ENCODE results near the gene UNC45B.
"Not testable (repeated sequence)": the region's sequence is repeated elsewhere in the genome, so short reads cannot be mapped to it uniquely, and the experiment has no call there.

Gene UNC45B

DNA sequence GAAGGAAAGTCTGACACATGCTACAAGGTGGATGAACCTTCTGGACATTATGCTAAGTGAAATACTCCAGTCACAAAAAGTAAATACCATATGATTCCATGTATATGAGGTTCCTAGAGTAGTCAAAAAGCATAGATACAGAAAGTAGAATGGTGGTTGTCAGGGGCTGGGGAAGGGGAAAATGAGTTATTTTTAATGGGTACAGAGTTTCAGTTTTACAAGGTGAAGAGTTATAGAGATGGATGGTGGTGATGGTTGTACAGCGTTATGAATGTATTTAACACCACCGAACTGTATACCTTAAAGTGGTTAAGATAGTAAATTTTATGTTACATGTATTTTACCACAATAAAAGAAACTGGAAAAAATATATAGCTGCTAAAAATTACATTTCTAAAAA, 45.9 kb upstream of the UNC45B start:
- H3K36me3 ChIP-seq (ENCODE audit: low read length), result 0 out of 2 replicates have a peak, but pooled peaks cover 6% of the 10 kb centered on the region
- H3K4me2 ChIP-seq (ENCODE audit: low read depth, low read length, poor library complexity, severe bottlenecking), result no peak overlapping the region
- H3K9me3 ChIP-seq (ENCODE audit: insufficient read depth, low read length), result no peaks in the 10 kb centered on the region
- H3K79me2 ChIP-seq (ENCODE audit: insufficient read depth, low read length), result no peaks in the 10 kb centered on the region
- no peaks in the 10 kb centered on the region for H3K9me2 ChIP-seq (replicated peaks; ENCODE audit: insufficient read depth, low read length)
- H3K4me3 ChIP-seq (ENCODE audit: insufficient read depth, low read length, poor library complexity, severe bottlenecking), result no peak overlapping the region
- no peak overlapping the region for H3K9ac ChIP-seq (ENCODE audit: low read length)
- H2AFZ ChIP-seq (ENCODE audit: low read depth, low read length, severe bottlenecking), result no peak overlapping the region
- no peaks in the 10 kb centered on the region for H3F3A ChIP-seq (ENCODE audit: insufficient read depth)
- H3K27ac ChIP-seq (ENCODE audit: low read depth, low read length), result no peak overlapping the region
- no peaks in the 10 kb centered on the region for H4K20me1 ChIP-seq (ENCODE audit: low read depth, low read length)
- H3K27me3 ChIP-seq (ENCODE audit: low read length), result no peaks in the 10 kb centered on the region
- TF ChIP-seq CTCF (IDR thresholded peaks at IDR 0.05; ENCODE audit: insufficient read depth, low read length, poor library complexity, severe bottlenecking), result no peak
- TF ChIP-seq EZH2phosphoT487 (conservative IDR thresholded peaks at IDR 0.05; ENCODE audit: low read length), result no peak

DNA sequence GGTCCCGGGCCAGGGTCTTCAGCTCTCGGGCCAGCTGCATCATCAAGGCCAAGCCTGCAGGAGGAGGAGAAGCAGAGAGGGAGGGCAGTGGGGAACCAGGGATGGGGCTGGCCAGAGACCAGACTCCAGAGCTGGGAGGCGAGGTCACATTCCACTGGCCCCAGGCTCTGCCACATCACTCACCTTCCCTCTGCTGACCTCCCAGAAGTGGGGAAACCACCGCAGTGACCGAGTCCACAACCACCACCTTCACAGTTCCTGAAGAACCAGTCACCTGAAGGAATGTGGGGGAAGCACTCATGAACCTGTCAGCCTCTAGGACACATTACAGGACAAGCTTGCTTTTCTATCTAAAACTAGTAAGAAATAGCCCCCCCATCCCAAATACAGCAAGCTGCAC, 44.3 kb upstream of the UNC45B start:
- H3K9me3 ChIP-seq (ENCODE audit: insufficient read depth, low read length), result no peaks in the 10 kb centered on the region
- H3K36me3 ChIP-seq (ENCODE audit: low read length), result 0 out of 2 replicates have a peak, but pooled peaks cover 6% of the 10 kb centered on the region

GRCh38 chr17:35104844-35105450, 42.7 kb upstream of the UNC45B start:
- H3K27me3 ChIP-seq (ENCODE audit: low read length), result no peaks in the 10 kb centered on the region
- H3K4me2 ChIP-seq (ENCODE audit: low read depth, low read length, poor library complexity, severe bottlenecking), result no peak overlapping the region
- no peak overlapping the region for H3K9ac ChIP-seq (ENCODE audit: low read length)
- H3F3A ChIP-seq (ENCODE audit: insufficient read depth), result no peaks in the 10 kb centered on the region
- H2AFZ ChIP-seq (ENCODE audit: low read depth, low read length, severe bottlenecking), result no peak overlapping the region
- no peaks in the 10 kb centered on the region for H3K9me2 ChIP-seq (replicated peaks; ENCODE audit: insufficient read depth, low read length)
- no peak overlapping the region for H3K27ac ChIP-seq (ENCODE audit: low read depth, low read length)
- peaks cover 13% of the 10 kb centered on the region; the same call in 1 of the 2 replicates for H3K79me2 ChIP-seq (ENCODE audit: insufficient read depth, low read length)
- 0 out of 2 replicates have a peak, but pooled peaks cover 6% of the 10 kb centered on the region for H3K36me3 ChIP-seq (ENCODE audit: low read length)
- no peak overlapping the region for H3K4me3 ChIP-seq (ENCODE audit: insufficient read depth, low read length, poor library complexity, severe bottlenecking)
- no peaks in the 10 kb centered on the region for H3K9me3 ChIP-seq (ENCODE audit: insufficient read depth, low read length)
- TF ChIP-seq EZH2phosphoT487 (conservative IDR thresholded peaks at IDR 0.05; ENCODE audit: low read length) (no peak), CTCF (IDR thresholded peaks at IDR 0.05; ENCODE audit: insufficient read depth, low read length, poor library complexity, severe bottlenecking) (no peak)
- no peaks in the 10 kb centered on the region for H4K20me1 ChIP-seq (ENCODE audit: low read depth, low read length)

More for the DNA sequence above, 44.3 kb upstream of the UNC45B start:
- Histone ChIP-seq H3K79me2 (ENCODE audit: insufficient read depth, low read length) (0 out of 2 replicates have a peak, but pooled peaks cover 4% of the 10 kb centered on the region), H3F3A (ENCODE audit: insufficient read depth) (no peaks in the 10 kb centered on the region), H2AFZ (ENCODE audit: low read depth, low read length, severe bottlenecking) (no peak overlapping the region), H3K27ac (ENCODE audit: low read depth, low read length) (no peak overlapping the region), H4K20me1 (ENCODE audit: low read depth, low read length) (no peaks in the 10 kb centered on the region), H3K27me3 (ENCODE audit: low read length) (no peaks in the 10 kb centered on the region), H3K4me3 (ENCODE audit: insufficient read depth, low read length, poor library complexity, severe bottlenecking) (no peak overlapping the region), H3K9me2 (replicated peaks; ENCODE audit: insufficient read depth, low read length) (no peaks in the 10 kb centered on the region), H3K4me2 (ENCODE audit: low read depth, low read length, poor library complexity, severe bottlenecking) (no peak overlapping the region), H3K9ac (ENCODE audit: low read length) (no peak overlapping the region)
- no peak for TF ChIP-seq EZH2phosphoT487 (conservative IDR thresholded peaks at IDR 0.05; ENCODE audit: low read length)
- no peak for TF ChIP-seq CTCF (IDR thresholded peaks at IDR 0.05; ENCODE audit: insufficient read depth, low read length, poor library complexity, severe bottlenecking)

- not testable (repeated sequence) for H3K36me3 ChIP-seq (ENCODE audit: low read length); H4K20me1 ChIP-seq (ENCODE audit: low read depth, low read length); H3K27ac ChIP-seq (ENCODE audit: low read depth, low read length); H3K27me3 ChIP-seq (ENCODE audit: low read length); H3K9me2 ChIP-seq (replicated peaks; ENCODE audit: insufficient read depth, low read length); H3F3A ChIP-seq (ENCODE audit: insufficient read depth); H3K9me3 ChIP-seq (ENCODE audit: insufficient read depth, low read length); H3K4me2 ChIP-seq (ENCODE audit: low read depth, low read length, poor library complexity, severe bottlenecking); H3K9ac ChIP-seq (ENCODE audit: low read length); H3K4me3 ChIP-seq (ENCODE audit: insufficient read depth, low read length, poor library complexity, severe bottlenecking); H2AFZ ChIP-seq (ENCODE audit: low read depth, low read length, severe bottlenecking)
- H3K79me2 ChIP-seq (ENCODE audit: insufficient read depth, low read length), result peaks cover 33% of the 10 kb centered on the region
These were observed 36.8 kb upstream of the UNC45B start for GRCh38 chr17:35110791-35111190.
